NCI-H1092 treated with DMSO at 0.1 percent for 48 hours (cell line): Measurements from ENCODE around the gene PNPO.
A peak's percentile ranks its signal among the peaks of the same experiment; 100 is the strongest.
"Not testable (repeated sequence)": the region's sequence is repeated elsewhere in the genome, so short reads cannot be mapped to it uniquely, and the experiment has no call there.

ENCODE experiments used
- DNase-seq: peaks from one replicate; lab custom pipeline; 2025; lab: John Stamatoyannopoulos, UW

The PNPO gene

DNA sequence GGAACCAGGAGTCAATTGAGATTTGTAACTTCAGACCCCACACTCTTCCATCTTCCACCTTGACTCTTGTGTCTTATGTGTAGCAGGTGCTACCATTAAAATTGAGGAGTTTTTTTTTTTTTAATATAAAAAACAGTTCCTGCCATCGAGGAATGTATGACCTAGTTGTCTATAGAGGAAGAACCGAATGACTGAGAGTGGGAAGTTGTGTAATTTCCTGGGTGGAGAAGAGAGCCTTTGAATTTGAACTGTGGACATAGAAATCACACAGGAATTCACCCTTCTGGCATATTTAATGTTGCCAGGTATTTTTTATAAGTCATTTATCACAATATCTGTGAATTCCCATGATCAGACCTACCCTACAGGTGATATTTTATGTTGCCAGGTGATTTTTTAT, 23.4 kb upstream of the PNPO start:
- no peak for DNase-seq

DNA sequence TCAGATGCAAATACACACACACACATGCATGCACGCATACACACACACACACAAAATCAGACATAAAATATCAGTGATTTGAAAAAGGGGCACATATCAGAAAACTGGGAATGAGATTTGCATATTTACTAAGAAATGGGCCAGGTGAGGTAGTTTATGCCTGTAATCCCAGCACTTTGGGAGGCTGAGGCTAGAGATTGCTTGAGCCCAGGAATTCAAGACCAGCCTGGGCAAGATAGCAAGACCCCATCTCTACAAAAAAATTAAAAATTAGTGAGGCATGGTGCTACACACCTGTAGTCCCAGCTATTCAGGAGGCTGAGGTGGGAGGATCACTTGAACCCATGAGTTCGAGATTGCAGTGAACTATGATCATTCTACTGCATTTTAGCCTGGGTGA, 22.4 kb upstream of the PNPO start:
- no peak for DNase-seq

DNA sequence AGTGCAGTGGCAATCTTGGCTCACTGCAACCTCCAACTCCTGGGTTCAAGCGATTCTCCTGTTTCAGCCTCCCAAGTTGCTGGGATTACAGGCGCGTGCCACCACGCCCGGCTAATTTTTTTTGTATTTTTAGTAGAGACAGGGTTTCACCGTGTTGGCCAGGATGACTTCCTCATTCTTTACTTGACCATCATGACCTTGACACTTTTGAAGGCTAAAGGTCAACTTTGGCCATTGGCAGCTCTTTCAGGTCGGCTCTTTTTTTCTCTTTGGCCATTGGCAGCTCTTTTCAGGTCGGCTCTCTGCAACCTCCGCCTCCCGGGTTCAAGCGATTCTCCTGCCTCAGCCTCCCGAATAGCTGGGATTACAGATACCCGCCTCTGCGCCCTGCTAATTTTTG, 21.5 kb upstream of the PNPO start:
- DNase-seq = not testable (repeated sequence)

DNA sequence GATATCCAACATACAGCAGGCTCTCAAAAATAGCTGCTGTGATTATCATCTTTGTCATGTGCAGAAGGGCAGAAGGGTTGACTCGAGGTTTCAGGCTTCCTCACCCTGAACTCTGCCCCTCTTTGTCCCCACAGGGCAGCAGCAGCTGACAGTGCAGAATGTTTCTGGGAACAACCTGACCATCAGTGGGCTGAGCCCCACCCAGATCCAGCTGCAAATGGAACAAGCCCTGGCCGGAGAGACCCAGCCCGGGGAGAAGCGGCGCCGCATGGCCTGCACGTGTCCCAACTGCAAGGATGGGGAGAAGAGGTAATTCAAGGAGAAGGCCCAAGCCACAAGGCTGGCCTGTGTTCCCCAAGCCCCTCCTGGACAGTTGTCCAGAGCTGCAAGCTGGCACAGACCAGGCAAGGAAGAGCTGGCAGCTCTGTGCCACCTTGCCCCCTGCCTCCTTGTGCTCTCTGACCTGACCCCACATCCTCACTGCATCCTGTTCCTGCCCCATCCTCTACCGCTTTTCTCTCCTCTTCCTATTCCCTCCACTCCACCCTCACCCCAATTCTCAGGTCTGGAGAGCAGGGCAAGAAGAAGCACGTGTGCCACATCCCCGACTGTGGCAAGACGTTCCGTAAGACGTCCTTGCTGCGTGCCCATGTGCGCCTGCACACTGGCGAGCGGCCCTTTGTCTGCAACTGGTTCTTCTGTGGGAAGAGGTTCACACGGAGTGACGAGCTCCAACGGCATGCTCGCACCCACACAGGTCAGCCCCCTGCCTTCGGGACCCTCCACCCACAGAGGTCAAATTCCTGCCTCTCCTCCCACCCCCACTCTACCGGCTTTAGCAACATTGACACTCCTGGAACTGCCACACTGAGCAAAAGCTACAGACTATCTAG, 16.3 kb upstream of the PNPO start:
- no peak for DNase-seq

DNA sequence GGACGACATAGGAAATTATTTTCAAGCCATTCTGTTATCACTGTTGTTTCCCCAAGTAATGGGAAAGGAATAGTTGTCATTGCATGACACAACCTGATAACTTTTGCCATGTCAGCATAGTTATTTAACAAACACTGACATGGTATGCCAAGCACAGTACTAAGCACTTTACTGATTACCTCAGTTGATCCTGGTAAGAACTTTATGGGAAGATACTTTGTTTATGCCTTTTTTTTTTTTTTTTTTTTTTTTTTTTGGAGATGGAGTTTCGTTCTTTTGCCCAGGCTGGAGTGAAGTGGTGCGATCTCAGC, 15.7 kb upstream of the PNPO start:
- no peak for DNase-seq

DNA sequence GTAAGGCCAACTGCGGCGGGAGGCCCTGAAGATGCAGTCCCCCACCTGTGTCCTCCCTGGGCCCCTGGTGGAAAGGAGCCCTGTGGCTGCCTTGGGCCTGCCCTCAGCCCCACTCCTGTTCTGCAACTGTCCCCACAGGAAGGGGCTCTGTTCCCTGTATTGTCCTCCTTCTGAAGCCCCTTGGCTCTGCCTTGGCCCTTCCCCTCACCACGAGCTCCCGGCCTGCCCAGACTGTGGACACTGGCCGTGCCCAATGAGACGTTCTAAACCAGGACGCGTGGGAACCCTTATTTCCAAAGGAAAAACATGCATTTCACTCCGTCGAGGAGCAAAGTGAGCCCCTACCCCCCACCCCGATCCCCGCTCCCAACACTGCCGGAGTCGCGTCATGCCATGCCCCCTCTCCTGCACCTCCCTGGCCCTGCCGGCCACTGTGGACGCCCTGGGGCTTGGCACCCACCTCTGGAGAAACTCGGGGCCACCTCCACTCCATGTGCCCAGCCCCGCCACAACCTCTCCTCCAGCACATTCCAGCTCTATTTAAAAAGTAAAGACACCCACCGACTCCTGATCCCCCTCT, 13.5 kb upstream of the PNPO start:
- no peak for DNase-seq

DNA sequence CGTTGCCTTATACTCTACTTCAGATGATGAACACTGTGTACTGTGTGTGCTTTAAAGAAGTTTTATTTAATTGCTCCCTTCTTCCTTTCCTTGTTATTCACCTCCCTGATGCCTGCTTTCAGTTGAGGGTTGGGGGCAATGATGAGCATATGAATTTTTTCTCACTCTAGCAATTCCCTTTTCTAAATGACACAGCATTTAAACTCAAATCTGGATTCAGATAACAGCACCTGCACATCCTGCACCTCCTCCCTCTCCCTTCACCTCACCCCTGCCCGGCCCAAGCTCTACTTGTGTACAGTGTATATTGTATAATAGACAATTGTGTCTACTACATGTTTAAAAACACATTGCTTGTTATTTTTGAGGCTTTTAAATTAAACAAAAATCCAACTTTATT, 13.0 kb upstream of the PNPO start:
- DNase-seq = no peak

DNA sequence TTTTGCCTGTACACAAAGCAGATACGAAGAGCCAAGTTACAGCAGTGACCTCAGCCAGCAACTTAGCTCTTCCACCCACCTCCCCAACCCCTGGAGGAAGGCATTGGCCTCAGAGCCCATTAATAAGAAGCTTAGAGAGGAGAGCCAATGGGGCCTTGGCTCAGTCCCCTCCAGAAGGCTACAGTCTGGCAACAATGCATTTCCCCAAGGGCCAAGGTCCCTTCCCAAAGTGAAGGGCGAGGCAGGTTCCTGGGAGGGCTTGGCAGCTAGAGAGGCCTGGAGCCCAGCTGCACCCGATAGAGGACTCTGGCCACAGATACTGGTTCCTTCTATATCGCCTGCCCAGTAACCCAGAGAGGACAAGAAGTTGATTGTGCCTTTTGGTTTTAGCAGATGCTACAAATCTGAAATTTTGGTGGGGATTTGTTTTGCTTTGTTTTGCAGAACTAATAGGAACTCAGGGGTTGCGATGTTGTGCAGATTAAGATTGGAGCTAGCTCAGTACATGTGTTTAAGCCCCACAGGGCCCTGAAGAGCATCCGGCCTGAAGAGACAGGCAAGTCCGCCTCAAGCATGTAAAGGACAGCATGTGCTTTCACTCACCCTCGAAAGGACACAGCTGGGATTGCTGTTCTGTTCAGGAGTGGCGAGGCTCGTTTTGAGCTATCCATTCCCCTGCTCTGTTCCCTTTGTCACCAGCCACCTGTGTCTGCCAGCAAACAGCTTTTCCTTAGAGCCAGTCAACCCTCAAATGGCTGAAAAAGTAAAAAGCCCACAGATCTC, 12.0 kb upstream of the PNPO start:
- DNase-seq = no peak

DNA sequence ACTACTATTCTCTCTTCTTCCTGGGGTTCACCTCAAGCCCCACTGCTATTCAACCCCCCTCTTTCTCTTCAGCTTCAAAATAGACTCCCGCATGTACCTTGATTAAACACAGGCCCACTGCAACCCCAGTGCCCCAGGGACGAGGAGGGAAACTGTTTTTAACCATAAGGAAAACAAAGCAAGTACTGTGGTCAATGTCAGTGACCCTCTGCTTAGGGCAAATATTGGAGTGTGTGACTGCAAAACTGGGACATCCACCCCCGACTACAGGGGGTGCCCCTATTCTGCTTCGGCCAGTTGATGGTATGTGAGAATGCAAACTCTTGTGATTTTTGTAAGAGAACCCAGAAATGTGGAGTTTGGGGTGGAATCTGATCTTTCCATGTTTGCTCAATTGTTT, 9.5 kb upstream of the PNPO start:
- no peak for DNase-seq

DNA sequence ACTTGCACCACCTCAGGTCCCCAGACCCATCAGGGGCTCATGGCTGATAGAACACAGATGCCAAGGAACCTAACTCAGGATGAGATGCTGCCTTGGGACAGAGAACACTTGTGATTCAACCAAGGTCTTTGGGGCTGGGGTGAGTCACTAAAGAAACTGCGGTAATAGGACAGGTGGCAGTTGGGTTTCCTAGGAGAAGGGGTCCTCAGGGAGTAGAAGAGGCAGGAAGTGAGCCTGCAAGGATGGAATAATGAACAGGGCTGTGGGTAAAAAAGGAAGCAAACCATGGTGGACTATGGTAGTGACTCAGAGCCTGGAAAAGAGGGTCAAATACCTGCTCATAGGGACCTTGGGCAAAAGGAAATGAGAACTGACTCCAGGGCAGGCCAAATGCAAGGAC, 6.5 kb upstream of the PNPO start:
- no peak for DNase-seq

DNA sequence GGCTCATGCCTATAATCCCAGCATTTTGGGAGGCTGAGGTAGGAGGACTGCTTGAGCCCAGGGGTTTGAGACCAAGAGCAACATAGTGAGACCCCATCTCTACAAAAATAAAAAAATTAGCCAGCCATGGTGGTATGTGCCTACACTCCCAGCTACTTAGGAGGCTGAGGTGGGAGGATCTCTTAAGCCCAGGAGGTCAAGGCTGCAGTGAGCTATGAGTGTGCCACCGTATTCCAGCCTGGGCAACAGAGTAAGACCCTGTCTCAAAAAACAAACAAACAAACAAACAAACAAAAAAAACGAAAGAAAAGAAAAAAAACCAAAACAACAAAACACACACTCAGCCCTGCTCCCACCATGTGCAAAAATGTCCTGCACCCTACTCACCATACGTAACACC, 5.9 kb upstream of the PNPO start:
- DNase-seq = not testable (repeated sequence)

DNA sequence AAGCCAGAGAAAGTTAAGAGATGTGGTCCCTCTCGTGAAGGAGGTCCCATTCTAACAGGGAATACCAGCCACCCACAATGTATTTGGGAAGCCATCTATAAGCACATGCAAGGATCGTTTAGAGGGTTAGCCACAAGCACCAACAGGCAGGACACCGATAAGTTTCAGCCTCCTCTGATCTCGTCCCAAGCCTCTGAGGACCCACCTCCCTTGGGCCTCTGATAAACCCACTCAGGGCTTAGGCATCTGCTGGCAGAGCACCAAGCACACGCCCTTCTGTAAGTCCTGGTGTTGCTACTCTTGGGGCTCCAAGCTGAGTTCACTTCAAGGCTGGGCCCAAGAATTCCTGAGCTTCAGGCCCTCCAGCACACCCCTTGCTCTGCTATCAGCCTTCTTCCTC, 5.4 kb upstream of the PNPO start:
- DNase-seq = no peak

DNA sequence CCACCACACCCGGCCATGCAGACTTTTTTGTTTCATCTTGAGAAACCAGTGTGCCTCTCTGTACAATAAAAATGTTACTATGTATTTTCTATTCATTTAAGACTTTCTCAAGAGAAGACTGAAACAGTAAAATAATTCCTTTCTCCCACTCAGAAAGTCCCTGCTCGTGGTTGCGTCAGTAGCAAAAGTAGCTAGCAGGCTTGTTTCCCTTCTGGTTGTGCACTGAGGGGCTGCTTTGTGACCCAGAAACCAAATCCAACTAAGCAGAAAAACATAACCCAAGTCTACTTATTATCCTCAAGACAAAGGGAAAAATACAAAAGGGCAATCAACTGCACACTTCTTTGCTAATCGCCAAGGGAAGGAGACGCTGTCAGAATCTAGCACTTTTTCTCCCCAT, 3.4 kb upstream of the PNPO start:
- DNase-seq = no peak

DNA sequence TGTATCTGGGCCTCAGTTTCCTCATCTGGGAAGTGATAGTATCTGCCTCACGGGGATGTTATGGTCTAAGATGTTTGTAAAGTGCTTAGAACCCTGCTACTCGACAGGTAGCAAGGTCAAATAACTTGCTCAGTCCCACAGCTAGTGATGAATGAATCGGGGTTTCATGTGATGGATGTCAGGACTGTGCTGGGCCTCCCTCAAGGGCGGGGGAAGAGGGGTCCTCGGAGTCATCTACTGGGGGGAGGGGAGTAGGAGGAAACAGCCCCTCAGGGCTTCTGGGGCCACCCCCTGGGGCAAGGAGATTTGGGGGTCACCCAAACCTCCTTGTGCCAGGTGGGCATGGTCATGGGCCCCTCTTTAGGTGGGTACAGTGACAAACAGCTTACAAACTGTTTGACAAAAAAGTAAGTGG, 732 bp downstream of the PNPO start:
- DNase-seq = no peak

DNA sequence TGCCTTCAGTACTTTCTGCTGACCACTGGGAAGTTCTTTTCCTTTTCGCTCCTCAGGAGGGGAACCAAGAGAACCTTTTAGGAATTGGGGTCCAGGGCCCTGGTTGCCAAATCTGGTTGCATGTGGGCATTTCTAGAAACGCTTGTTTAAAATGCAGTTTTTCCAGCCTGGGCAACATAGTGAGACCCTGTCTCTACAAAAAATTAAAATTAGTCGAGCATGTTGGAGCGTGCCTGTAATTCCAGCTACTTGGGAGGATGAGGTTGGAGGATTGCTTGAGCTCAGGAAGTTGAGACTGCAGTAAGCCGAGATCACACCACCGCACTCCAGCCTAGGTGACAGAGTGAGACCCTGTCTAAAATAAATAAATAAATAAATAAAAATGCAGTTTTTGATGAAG, 1.2 kb downstream of the PNPO start:
- DNase-seq = no peak

DNA sequence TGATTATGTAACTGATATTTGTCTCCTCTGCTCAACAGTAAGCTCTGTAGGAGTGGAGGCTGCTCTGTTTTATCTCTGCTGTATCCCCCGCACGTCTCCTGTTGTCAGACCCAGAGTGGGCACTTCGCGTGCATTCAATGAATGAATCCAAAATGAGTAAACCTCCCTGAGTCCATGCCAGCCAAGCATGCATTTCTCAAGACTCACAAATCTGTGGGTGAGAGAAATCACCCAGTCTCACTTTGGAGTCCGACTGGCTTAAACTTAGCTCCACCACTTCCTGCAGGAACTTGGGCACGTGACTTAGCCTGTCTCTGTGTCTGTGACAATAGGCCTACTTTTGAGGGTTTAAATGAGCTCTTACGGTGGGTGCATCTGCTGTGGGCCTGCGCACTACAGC, 3.7 kb downstream of the PNPO start:
- DNase-seq = no peak

DNA sequence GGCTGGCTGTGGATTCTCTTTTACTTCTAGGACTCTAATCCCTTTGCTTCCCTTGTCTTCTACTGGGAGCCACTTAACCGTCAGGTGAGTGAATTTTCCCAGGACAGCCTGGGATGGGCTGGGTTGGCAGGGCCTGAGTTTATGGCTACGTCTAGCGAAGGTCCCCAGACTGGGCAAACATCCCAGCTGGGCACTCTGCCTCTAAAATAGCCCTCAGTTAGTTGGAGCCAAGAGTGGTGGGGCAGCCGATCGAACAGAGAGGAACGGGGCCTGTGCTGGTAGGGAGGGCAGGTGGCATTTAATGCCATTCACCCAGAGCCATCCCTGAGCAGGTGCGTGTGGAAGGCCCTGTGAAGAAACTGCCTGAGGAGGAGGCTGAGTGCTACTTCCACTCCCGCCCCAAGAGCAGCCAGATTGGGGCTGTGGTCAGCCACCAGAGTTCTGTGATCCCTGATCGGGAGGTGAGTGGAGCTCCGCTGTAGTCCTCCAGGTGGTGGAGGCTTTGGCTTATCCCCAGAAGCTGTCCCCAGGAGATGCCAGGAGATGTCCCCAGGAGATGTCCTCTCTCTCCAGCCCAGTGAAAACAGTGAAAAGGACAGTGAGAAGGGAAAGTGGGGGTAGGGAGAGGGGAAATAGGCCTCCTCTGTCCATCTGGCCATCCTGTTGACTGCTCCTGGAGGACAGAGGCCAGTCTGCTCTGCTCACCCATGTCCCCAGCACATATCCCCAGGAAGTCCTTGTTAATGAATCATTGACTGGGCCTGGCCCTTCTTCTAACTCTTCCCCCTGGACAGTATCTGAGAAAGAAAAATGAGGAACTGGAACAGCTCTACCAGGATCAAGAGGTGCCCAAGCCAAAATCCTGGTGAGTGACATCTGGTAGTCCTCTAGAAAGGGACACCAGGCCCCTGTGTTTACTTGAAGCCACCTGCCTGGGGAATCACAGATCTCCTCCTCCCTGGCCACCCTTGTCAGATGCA, 4.4 kb downstream of the PNPO start:
- DNase-seq = no peak

DNA sequence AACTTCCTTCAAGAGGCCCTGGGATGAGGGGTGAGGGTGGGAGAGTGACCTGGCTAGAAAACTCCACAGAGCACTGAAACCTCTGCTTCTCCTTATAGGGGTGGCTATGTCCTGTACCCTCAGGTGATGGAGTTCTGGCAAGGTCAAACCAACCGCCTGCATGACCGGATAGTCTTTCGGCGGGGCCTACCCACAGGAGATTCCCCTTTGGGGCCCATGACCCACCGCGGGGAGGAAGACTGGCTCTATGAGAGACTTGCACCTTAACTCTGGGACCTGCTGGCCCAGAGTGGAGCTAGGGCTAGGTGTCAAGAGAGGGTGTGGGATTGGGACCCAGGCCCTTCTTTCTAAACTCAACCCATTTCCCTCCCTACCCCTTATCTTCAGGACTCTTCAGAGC, 5.1 kb downstream of the PNPO start:
- DNase-seq = no peak

DNA sequence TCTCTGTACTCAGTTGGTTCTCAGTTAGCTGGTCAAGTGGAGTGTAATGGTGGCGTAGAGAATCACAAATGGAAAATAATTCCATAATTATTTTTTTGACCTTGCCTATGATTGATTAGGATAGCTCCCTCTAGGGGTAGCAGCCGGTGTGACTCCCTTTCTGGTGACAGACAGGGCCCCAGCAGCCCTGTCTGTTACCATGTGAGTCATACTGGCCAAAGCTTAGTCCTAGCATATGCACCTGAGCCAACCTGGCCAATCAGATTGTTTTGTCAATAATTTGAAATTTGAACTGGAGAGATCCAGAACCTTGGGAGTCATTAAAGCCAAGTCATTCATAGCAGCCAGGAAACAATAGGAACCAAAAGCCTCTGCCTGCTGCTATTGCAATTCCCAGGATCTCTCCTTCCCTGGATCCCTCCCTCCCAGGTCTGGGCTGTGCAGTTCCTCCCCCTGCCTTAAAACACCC, 5.6 kb downstream of the PNPO start:
- peak; percentile 21 for DNase-seq

DNA sequence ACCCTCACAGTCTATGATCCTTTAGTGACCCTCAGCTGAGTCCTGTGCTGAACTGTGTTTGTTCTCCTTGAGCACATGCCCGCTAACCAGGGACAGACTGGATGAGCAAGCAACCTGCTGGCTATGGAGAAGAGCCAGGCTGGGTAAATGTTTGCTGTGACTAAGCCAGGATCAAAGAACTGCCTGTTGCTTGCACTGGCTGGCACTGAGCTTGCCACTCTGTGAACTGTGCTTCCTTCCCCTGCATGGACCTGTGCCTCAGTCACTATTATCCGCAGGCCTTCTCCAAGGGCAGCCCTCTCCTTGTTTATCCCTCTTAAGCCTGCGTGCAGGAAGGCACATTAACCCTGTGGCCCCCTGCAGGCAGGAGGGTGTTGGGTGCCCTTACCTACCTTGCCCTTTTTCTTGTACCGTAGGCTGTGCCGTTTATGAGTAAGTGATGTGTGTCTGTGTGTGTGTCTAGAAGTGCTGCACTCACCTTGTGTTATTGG, 7.4 kb downstream of the PNPO start:
- DNase-seq = no peak

DNA sequence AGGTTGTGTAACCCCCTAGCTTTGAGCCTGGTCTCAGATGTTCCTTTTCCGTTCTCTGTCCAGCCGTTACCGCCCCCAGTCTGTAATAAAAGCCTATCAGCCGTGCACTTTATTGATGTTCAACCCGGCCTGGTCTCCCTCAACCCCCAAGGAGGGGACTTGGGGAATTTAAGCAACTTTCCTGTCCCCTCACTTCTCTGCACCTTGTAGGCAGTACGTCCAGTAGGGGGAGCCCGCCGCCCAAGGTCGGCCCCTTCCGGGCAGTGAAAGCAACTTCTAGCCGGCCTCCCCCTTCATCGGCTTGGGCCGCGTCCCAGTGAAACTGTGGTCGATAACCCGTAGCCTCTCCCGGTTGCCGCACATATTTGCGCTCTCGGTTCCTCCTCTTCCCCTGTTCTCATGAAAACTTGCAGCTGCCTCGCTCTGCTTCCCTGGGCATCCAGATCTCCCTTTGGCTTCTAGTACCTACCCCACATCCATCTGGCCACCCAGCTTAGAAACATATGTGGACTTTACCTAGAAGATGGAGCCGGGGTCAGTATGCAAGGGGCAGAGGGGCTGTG, 7.9 kb downstream of the PNPO start:
- DNase-seq = peak; percentile 66
